Stomach smooth muscle (tissue), 2 donors: ENCODE results near the gene EML1.
A peak's percentile ranks its signal among the peaks of the same experiment; 100 is the strongest.

ENCODE experiments used
- H3K27ac ChIP-seq: one replicate; pipeline ENCODE4 v1.7.0; 2013; ENCODE audit warnings: mild to moderate bottlenecking, low read length, inconsistent platforms
- H3K27me3 ChIP-seq, 2 donors: one replicate each; pipeline ENCODE4 v1.7.0; 2013; ENCODE audit warnings: low read length in 2 of 2; ENCODE audit not compliant: insufficient read depth in 2 of 2, control insufficient read depth in 1 of 2
- H3K36me3 ChIP-seq, 2 donors: one replicate each; pipeline ENCODE4 v1.7.0; 2013; ENCODE audit warnings: low read length in 2 of 2; ENCODE audit not compliant: control insufficient read depth in 2 of 2, insufficient read depth in 2 of 2
- H3K4me1 ChIP-seq: one replicate; pipeline ENCODE4 v1.7.0; 2013; ENCODE audit warnings: low read length; ENCODE audit not compliant: control insufficient read depth, insufficient read depth
- H3K4me3 ChIP-seq, 2 donors: one replicate each; pipeline ENCODE4 v1.7.0; 2013; ENCODE audit warnings: low read length in 2 of 2
- H3K9ac ChIP-seq, 2 donors: one replicate each; pipeline ENCODE4 v1.7.0; 2013; ENCODE audit warnings: low read length in 2 of 2, mild to moderate bottlenecking in 1 of 2
- H3K9me3 ChIP-seq, 2 donors: one replicate each; pipeline ENCODE4 v1.7.0; 2013; ENCODE audit warnings: low read length in 2 of 2; ENCODE audit not compliant: control insufficient read depth in 2 of 2
- donor health status: healthy.
- donor health status: Pancreatic carcinoma.

EML1 gene

DNA sequence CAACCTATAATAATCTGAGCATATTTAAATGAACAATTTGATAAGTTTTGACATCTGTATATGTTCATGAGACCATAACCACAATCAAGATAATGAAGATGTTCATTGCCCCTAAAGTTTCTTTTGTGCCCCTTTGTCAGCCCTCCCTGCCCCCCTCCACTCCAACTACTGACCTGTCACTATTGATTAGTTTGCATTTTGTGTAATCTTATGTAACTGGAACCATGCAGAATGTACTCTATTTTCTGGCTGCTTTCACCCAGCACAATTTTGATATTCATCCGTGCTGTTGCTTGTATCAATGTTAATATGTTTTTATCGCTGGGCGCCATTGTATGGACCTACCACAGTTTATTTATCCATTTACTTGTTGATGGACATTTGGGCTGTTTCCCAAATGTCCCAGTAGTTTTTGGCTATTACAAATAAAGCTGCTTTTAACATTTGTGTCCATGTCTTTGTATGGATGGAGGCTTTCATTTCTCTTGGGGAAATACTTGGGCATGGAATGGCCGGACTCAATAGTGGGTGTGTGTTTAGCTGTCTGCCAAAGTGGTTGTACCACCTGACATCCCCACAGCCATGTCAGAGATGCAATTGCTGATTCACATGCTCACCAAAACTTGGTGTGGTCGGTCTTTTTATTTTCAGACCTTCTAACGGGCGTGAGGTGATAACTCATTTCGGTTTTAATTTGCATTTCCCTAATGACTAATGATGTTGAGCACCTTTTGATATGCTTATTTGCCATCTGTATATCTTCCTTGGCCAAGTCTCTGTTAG, 38.9 kb downstream of the EML1 start:
- Histone ChIP-seq H3K36me3 (peaks cover 0 to 2% of the 10 kb centered on the region in 2 donors), H3K27ac (no peak overlapping the region), H3K27me3 (no peaks in the 10 kb centered on the region), H3K9me3 (no peaks in the 10 kb centered on the region), H3K9ac (no peak overlapping the region), H3K4me3 (no peak overlapping the region), H3K4me1 (peaks cover 7% of the 10 kb centered on the region)

- no peaks in the 10 kb centered on the region for H3K36me3 ChIP-seq
- no peak overlapping the region for H3K9ac ChIP-seq
- H3K27me3 ChIP-seq = no peaks in the 10 kb centered on the region
- H3K4me1 ChIP-seq = peaks cover 39% of the 10 kb centered on the region
- H3K4me3 ChIP-seq = no peak overlapping the region
- H3K27ac ChIP-seq = no peak overlapping the region
- no peaks in the 10 kb centered on the region for H3K9me3 ChIP-seq
These were observed 44.6 kb downstream of the EML1 start for GRCh38 chr14:99837822-99838221.

GRCh38 chr14:99838639-99839134, 45.5 kb downstream of the EML1 start:
- H3K9ac ChIP-seq = no peak overlapping the region
- H3K9me3 ChIP-seq = no peaks in the 10 kb centered on the region
- H3K4me3 ChIP-seq = no peak overlapping the region
- H3K27me3 ChIP-seq = no peaks in the 10 kb centered on the region
- no peak overlapping the region for H3K27ac ChIP-seq
- peaks cover 39% of the 10 kb centered on the region for H3K4me1 ChIP-seq
- no peaks in the 10 kb centered on the region for H3K36me3 ChIP-seq

DNA sequence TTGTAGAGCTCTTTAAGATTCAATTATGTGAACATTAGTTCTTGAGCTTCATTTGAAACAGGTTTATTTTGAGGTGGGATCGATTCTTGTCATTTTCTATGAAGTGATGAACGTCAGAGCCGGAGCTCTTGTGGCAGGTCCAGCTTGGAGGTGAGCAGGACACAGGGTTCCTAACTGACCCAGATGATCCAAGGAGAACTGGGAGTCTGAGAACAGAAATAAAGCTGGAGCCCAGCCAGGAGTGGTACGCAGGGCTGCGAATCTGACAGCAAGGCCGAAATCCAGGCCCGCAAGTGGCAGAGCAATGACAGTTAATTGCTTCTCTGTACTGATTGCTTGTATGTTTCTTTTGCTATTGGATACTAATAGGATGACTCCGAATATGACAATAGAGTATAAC, 46.5 kb downstream of the EML1 start:
- Histone ChIP-seq H3K4me3 (no peak overlapping the region), H3K4me1 (peaks cover 39% of the 10 kb centered on the region), H3K27me3 (no peaks in the 10 kb centered on the region), H3K9me3 (no peaks in the 10 kb centered on the region), H3K36me3 (no peaks in the 10 kb centered on the region), H3K27ac (peak overlapping the region; percentile 11), H3K9ac (no peak overlapping the region)

- H3K27ac ChIP-seq = no peak overlapping the region
- H3K27me3 ChIP-seq = no peaks in the 10 kb centered on the region
- peaks cover 39% of the 10 kb centered on the region for H3K4me1 ChIP-seq
- H3K4me3 ChIP-seq = no peak overlapping the region
- no peaks in the 10 kb centered on the region for H3K36me3 ChIP-seq
- H3K9ac ChIP-seq = no peak overlapping the region
- H3K9me3 ChIP-seq = no peaks in the 10 kb centered on the region
These were observed 47.1 kb downstream of the EML1 start for GRCh38 chr14:99840265-99840664.

DNA sequence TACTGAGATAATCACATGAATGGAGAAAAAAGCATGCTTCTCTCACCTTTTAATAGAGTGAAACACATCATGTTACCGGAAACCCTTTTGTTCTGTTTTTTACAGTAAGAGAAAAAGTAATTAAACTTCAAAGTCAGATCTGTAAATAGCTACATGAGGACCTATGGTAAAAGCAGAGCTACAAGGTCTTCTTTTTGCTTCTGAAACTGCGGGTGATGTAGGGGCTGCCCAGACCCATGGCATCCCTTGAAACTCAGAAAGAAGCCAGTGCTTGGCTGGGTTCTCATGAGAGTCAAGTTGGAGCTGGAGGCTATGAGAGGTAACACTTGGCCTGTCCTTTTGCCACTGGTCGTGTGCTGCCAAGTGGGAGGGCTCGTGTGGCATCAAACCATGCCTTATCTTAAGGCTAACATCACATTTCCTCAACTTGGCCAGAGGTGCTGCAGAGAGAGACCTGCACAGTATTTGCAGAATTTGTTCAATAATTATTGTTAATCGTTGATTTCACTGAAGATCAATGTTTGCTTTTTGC, 47.6 kb downstream of the EML1 start:
- peaks cover 39% of the 10 kb centered on the region for H3K4me1 ChIP-seq
- H3K27ac ChIP-seq = no peak overlapping the region

DNA sequence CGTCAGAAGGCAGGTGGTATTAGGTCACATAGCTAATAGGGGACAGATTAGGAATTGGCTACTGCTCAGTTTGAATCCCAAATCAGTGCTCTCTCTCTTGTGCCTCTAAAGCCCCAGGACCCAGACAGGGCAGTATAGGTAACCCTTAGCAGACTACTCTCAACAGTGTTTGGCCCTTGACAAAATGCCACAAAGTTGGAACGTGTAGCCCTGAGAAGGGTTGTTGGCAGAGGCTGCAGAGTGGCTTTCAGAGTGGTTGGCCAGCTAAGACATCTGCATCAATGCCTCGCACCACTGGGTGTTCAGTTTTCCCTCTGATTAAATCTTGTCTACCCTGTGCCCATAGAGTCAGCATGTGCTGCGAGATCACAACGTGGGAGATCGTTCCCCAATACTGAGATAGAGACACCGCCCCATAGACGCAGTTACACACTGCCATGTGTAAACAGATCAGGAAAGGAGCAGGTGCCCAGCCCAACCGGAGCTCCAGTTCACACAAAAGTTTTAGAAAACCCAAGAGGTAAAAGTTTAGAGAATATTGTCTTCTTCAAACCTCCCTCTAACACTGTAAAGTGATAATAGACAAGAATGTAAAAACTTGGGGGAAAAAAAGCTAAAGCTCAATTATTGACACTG, 48.3 kb downstream of the EML1 start:
- peaks cover 39% of the 10 kb centered on the region for H3K4me1 ChIP-seq
- no peak overlapping the region for H3K9ac ChIP-seq
- no peak overlapping the region for H3K27ac ChIP-seq
- H3K9me3 ChIP-seq = no peaks in the 10 kb centered on the region
- H3K36me3 ChIP-seq = no peaks in the 10 kb centered on the region
- H3K27me3 ChIP-seq = no peaks in the 10 kb centered on the region
- H3K4me3 ChIP-seq = peak overlapping the region in 1 of 2 donors; percentile 3

More for the DNA sequence above, 47.6 kb downstream of the EML1 start:
- H3K9ac ChIP-seq = no peak overlapping the region
- no peaks in the 10 kb centered on the region for H3K36me3 ChIP-seq
- H3K4me3 ChIP-seq = no peak overlapping the region
- no peaks in the 10 kb centered on the region for H3K9me3 ChIP-seq
- no peaks in the 10 kb centered on the region for H3K27me3 ChIP-seq

GRCh38 chr14:99842141-99842540, 48.9 kb downstream of the EML1 start:
- Histone ChIP-seq H3K36me3 (no peaks in the 10 kb centered on the region), H3K9me3 (peaks cover 0 to 2% of the 10 kb centered on the region in 2 donors), H3K4me1 (peaks cover 39% of the 10 kb centered on the region), H3K9ac (no peak overlapping the region), H3K27ac (no peak overlapping the region), H3K27me3 (no peaks in the 10 kb centered on the region), H3K4me3 (no peak overlapping the region)

- H3K27ac ChIP-seq = no peak overlapping the region
- H3K9me3 ChIP-seq = peaks cover 0 to 2% of the 10 kb centered on the region in 2 donors
- no peak overlapping the region for H3K9ac ChIP-seq
- no peaks in the 10 kb centered on the region for H3K27me3 ChIP-seq
- peaks cover 17% of the 10 kb centered on the region for H3K4me1 ChIP-seq
- H3K36me3 ChIP-seq = peaks cover 4 to 6% of the 10 kb centered on the region in 2 donors
- H3K4me3 ChIP-seq = no peak overlapping the region
These were observed 53.6 kb downstream of the EML1 start for GRCh38 chr14:99846808-99847207.

DNA sequence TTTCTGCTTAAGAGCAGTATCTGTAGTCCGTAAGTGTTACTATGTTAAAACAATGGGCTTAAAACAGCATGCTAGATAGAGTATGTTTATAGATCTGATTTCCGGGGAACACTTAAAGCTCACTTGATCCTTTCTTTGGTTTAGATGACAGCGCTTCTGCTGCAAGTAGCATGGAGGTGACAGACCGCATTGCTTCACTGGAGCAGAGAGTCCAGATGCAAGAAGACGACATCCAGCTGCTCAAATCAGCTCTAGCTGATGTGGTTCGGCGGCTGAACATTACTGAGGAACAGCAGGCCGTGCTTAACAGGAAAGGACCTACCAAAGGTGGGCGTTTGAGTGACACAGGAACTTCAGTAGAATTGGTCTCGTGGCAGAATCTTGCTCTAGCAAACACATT, 57.5 kb downstream of the EML1 start:
- peaks cover 23% of the 10 kb centered on the region for H3K4me1 ChIP-seq
- no peak overlapping the region for H3K27ac ChIP-seq
- peaks cover 6 to 13% of the 10 kb centered on the region in 2 donors for H3K36me3 ChIP-seq
- peaks cover 0 to 2% of the 10 kb centered on the region in 2 donors for H3K9me3 ChIP-seq
- no peaks in the 10 kb centered on the region for H3K27me3 ChIP-seq
- no peak overlapping the region for H3K9ac ChIP-seq
- no peak overlapping the region for H3K4me3 ChIP-seq
